Astrocyte (in vitro differentiated cells and primary cell): ENCODE data around the gene GRHL1.

ENCODE experiments used
- EZH2 ChIP-seq: IDR thresholded peaks from 2 replicates; pipeline ENCODE4 v1.6.1; 2012; ENCODE audit warnings: mild to moderate bottlenecking, low read length, inconsistent platforms; ENCODE audit not compliant: insufficient read depth
- TF ChIP-seq, protein P1 (sequence below): IDR thresholded peaks from 2 replicates; pipeline ENCODE4 v1.5.1; 2011; ENCODE audit warnings: low read depth, mild to moderate bottlenecking, inconsistent platforms, low read length, moderate library complexity; ENCODE audit not compliant: insufficient read depth

DNA sequence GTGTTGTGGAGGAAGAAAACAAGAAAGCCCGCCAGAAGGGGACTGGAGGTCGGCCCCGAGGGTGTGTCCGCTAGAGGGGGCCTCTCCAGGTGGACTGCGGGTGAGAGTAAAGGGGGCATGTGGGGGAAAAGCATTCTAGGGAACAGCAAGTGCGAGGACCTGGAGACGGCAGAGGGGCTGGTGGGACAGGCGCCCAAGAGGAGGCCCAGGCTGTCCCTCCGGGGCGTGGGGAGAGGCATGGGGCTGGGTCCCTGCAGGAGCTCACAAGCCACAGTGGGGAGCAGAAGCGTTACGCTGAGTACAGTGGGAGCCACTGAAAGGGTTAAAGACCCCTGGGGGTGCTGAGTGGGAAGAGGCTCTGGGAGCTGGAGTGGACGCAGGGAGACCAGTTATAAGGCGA, 90.2 kb downstream of the GRHL1 start:
- TF ChIP-seq, protein P1, sequence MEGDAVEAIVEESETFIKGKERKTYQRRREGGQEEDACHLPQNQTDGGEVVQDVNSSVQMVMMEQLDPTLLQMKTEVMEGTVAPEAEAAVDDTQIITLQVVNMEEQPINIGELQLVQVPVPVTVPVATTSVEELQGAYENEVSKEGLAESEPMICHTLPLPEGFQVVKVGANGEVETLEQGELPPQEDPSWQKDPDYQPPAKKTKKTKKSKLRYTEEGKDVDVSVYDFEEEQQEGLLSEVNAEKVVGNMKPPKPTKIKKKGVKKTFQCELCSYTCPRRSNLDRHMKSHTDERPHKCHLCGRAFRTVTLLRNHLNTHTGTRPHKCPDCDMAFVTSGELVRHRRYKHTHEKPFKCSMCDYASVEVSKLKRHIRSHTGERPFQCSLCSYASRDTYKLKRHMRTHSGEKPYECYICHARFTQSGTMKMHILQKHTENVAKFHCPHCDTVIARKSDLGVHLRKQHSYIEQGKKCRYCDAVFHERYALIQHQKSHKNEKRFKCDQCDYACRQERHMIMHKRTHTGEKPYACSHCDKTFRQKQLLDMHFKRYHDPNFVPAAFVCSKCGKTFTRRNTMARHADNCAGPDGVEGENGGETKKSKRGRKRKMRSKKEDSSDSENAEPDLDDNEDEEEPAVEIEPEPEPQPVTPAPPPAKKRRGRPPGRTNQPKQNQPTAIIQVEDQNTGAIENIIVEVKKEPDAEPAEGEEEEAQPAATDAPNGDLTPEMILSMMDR: no peak
- no peak for TF ChIP-seq EZH2
